GM12878 (cell line): Measurements from ENCODE around the gene PTPRN2. TPM values are rescaled to one million over a fixed set of nuclear protein-coding genes. Genes with fewer than 3 reads are reported as not detected.

Experiments used
- ATAC-seq: fragments of 200-7000 bp; cut with Tn5 transposase; 3 replicates; pipeline ENCODE4 v1.9.1; 2020; ENCODE audit warnings: mild to moderate bottlenecking, moderate library complexity
- BruUV-seq: library from RNA; stranded (reverse); fragments of 400-500 nt; replicated peaks from 2 replicates; lab custom pipeline; 2021; lab: Mats Ljungman, UMichigan
- CTCF ChIA-PET: fragments of 300-600 bp; sonication (Branson Sonifier 250); formaldehyde crosslinking; extraction: SDS; loops from one replicate; lab custom pipeline; 2021; ENCODE audit warnings: inconsistent platforms; lab: Yijun Ruan, JAX
- POLR2A ChIA-PET: fragments of 350-600 bp; formaldehyde crosslinking; extraction: SDS; loops from one replicate; lab custom pipeline; 2021; ENCODE audit warnings: inconsistent platforms; lab: Charles Lee
- RAD21 ChIA-PET: fragments of 300-600 bp; sonication (Branson Sonifier 250); formaldehyde crosslinking; loops from one replicate; lab custom pipeline; 2023; ENCODE audit warnings: antibody characterized with exemption; ENCODE audit not compliant: unreplicated experiment; lab: Charles Lee
- SMC1A ChIA-PET: fragments of 300-600 bp; sonication (Branson Sonifier 250); formaldehyde crosslinking; loops from one replicate; lab custom pipeline; 2023; ENCODE audit not compliant: unreplicated experiment, uncharacterized antibody; lab: Charles Lee
- DNase-seq: peaks from one replicate; pipeline ENCODE4 v3.0.0-alpha.2; 2011; ENCODE audit warnings: low read depth, low spot score
- FAIRE-seq: peaks from 3 replicates; lab custom pipeline; 2011; peaks lifted over from hg19 to GRCh38; lab: Jason Lieb, UNC
- H2AFZ ChIP-seq: 2 replicates; pipeline ENCODE4 v1.6.0; 2011; ENCODE audit warnings: low read depth, low read length, control low read depth; ENCODE audit not compliant: control insufficient read depth
- H3K27ac ChIP-seq: 2 replicates; pipeline ENCODE4 v1.5.1; 2011; ENCODE audit warnings: control low read depth; ENCODE audit not compliant: control insufficient read depth, insufficient read depth
- H3K27me3 ChIP-seq, 2 experiments: replicated peaks in 1 of 2; 2 replicates each; pipeline versions ENCODE4 v1.6.0 to v1.6.1; 2011; ENCODE audit warnings: low read length in 1 of 2; ENCODE audit not compliant: control insufficient read depth in 2 of 2, insufficient read depth in 2 of 2
- H3K36me3 ChIP-seq, 2 experiments: 2 replicates each; pipeline ENCODE4 v1.5.1; 2011; ENCODE audit warnings: low read length in 1 of 2; ENCODE audit not compliant: control insufficient read depth in 2 of 2, insufficient read depth in 2 of 2
- H3K4me1 ChIP-seq: 2 replicates; pipeline ENCODE4 v1.6.1; 2011; ENCODE audit warnings: mild to moderate bottlenecking, low read length, moderate library complexity, mixed read lengths; ENCODE audit not compliant: control insufficient read depth, insufficient read depth
- H3K4me2 ChIP-seq: 2 replicates; pipeline ENCODE4 v1.6.0; 2011; ENCODE audit warnings: control low read depth; ENCODE audit not compliant: control insufficient read depth, insufficient read depth
- H3K4me3 ChIP-seq: fragments of 200-600 bp; sonication (generic); 2 replicates; pipeline ENCODE4 v1.5.1; 2016
- H3K79me2 ChIP-seq: 2 replicates; pipeline ENCODE4 v1.6.0; 2011; ENCODE audit warnings: low read length; ENCODE audit not compliant: control insufficient read depth, insufficient read depth
- H3K9ac ChIP-seq: 2 replicates; pipeline ENCODE4 v1.8.0; 2011; ENCODE audit warnings: low read length, control low read depth, mixed read lengths; ENCODE audit not compliant: control insufficient read depth, insufficient read depth
- H3K9me3 ChIP-seq: replicated peaks from 3 replicates; pipeline ENCODE4 v1.5.1; 2011; ENCODE audit warnings: mild to moderate bottlenecking, low read length; ENCODE audit not compliant: control insufficient read depth, insufficient read depth
- H4K20me1 ChIP-seq: 2 replicates; pipeline ENCODE4 v1.6.0; 2011; ENCODE audit not compliant: control insufficient read depth, insufficient read depth
- HDAC6 ChIP-seq: fragments of 200-600 bp; sonication (generic); IDR thresholded peaks from one replicate; pipeline ENCODE4 v1.8.0; 2017; ENCODE audit warnings: antibody characterized with exemption; ENCODE audit not compliant: unreplicated experiment
- IKZF1 ChIP-seq: fragments of 450-650 bp; conservative IDR thresholded peaks from 2 replicates; pipeline ENCODE4 v1.6.1; 2017; ENCODE audit warnings: antibody characterized with exemption, mild to moderate bottlenecking
- KAT2A ChIP-seq: conservative IDR thresholded peaks from 2 replicates; pipeline ENCODE4 v1.6.1; 2011; ENCODE audit warnings: low read depth, low read length; ENCODE audit not compliant: control insufficient read depth
- MYC ChIP-seq: IDR thresholded peaks from 2 replicates; pipeline ENCODE4 v1.6.1; 2011; ENCODE audit warnings: mild to moderate bottlenecking, low read length, moderate library complexity, inconsistent platforms; ENCODE audit not compliant: insufficient read depth, insufficient replicate concordance, insufficient read length, severe bottlenecking
- SRF ChIP-seq, 2 experiments: IDR thresholded peaks; 2 replicates each; pipeline ENCODE4 v1.6.1; 2011; ENCODE audit warnings: low read depth in 2 of 2, low read length in 2 of 2, mild to moderate bottlenecking in 1 of 2, moderate library complexity in 1 of 2
- YBX1 ChIP-seq: fragments of 450-650 bp; IDR thresholded peaks from 2 replicates; pipeline ENCODE4 v1.6.1; 2016; ENCODE audit warnings: antibody characterized with exemption
- ZNF622 ChIP-seq: fragments of 450-650 bp; IDR thresholded peaks from 2 replicates; pipeline ENCODE4 v1.6.1; 2017; ENCODE audit warnings: mild to moderate bottlenecking, inconsistent platforms
- WGBS: methylation state at CpG from one replicate; pipeline ENCODE4 v1.1.6; 2016; ENCODE audit warnings: low lambda C conversion rate; ENCODE audit not compliant: insufficient replicate concordance, insufficient coverage; ENCODE audit errors: missing lambda C conversion rate; 5-methylcytosine and 5-hydroxymethylcytosine counted together
- in situ Hi-C: fragments of 300-500 bp; cut with MboI; formaldehyde crosslinking; loops from 9 replicates; pipeline ENCODE4 v1.14.3; 2018; ENCODE audit warnings: mixed read lengths
- intact Hi-C: fragments of 100-400 bp; cut with micrococcal nuclease; formaldehyde crosslinking; loops from one replicate; pipeline ENCODE4 v1.14.2; 2022; ENCODE audit not compliant: unreplicated experiment
- polyA plus RNA-seq, 11 experiments: library from polyadenylated mRNA; depleted of rRNA in 4 of 11; unstranded in 6 of 11; stranded (reverse) in 5 of 11; fragments of >200 nt; fragmentation: Nextera tagmentation in 4 of 11; fragmentation: Illumina TruSeq in 1 of 11; extraction: Ambion mirVana in 4 of 11; extraction: Trizol in 1 of 11; gene quantifications; 1 replicate in 1 of 11; 2 replicates in 10 of 11; pipeline versions ENCODE4 v1.2.1 to v1.2.3, GENCODE V29; 2011 to 2016; ENCODE audit warnings: inconsistent platforms in 2 of 11, missing spikeins in 2 of 11, low read depth in 1 of 11
- total RNA-seq, 4 experiments: library from RNA; depleted of rRNA in 3 of 4; stranded (reverse); fragments of >200 nt in 3 of 4; fragmentation: Illumina TruSeq in 1 of 4; extraction: Trizol in 1 of 4; gene quantifications; 2 replicates each; pipeline versions ENCODE4 v1.2.1 to v1.2.3, GENCODE V29; 2013 to 2021
- TF ChIP-seq, protein P1 (sequence below): fragments of 450-650 bp; IDR thresholded peaks from 2 replicates; pipeline ENCODE4 v1.6.1; 2018; ENCODE audit warnings: mild to moderate bottlenecking, low read depth, moderate library complexity; ENCODE audit not compliant: partially characterized antibody

Gene PTPRN2
- total and polyA plus RNA-seq, 10 of the 15 experiments (the other 5 are each of a cell fraction or from before 2014, with no cell fraction given), result 5.4 TPM; not detected in 9

DNA sequence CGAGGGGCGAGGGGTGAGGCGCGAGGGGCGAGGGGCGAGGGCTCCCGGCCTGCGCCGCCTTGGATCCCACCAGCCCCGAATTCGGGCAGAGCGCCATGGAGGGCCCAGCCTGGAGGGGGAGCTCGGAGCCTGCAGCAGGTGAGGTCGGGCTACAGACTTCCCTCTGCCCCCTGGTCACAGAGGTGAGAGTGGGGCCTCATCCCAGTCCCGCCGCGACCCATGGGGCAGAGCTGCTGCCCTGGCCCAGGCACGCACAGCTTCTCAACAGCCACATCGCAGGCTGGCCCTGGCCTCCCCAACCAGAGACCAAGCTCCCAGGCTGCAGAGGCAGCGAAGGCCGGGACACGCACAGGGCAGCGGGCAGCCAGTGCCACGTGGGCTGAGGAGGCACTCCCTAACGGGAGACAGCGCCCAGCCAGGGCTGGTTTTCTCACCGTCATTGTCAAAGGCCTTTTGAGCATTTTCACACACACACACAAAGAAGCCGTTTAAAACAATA is 191.8 kb downstream of the PTPRN2 start:
- Histone ChIP-seq H3K9ac (no peak overlapping the region), H3K36me3 (no peaks in the 10 kb centered on the region), H3K27ac (no peak overlapping the region), H3K79me2 (no peaks in the 10 kb centered on the region), H4K20me1 (no peaks in the 10 kb centered on the region), H3K9me3 (no peaks in the 10 kb centered on the region; the same call in 2 of the 3 replicates), H2AFZ (no peak overlapping the region), H3K27me3 (no peaks in the 10 kb centered on the region), H3K4me3 (no peak overlapping the region), H3K4me1 (no peaks in the 10 kb centered on the region)
- DNase-seq, result no peak
- POLR2A ChIA-PET, result no interaction called here
- in situ Hi-C loops, result no loop called here
- no TSS peak for BruUV-seq
- no peak for ATAC-seq
- FAIRE-seq, result no peak
- CTCF ChIA-PET, result no interaction called here
- WGBS, result 86% methylated on average over 18 of the region's 28 CpGs
- intact Hi-C loops, result no loop called here
- SMC1A ChIA-PET, result no interaction called here
- RAD21 ChIA-PET, result no interaction called here
- TF ChIP-seq IKZF1 (no peak), SRF (IDR thresholded peaks at IDR 0.05; ENCODE audit: low read depth in 2 of 2, low read length in 2 of 2) (no peak), YBX1 (no peak), KAT2A (no peak), ZNF622 (no peak), HDAC6 (no peak), MYC (no peak)
- TF ChIP-seq, protein P1, sequence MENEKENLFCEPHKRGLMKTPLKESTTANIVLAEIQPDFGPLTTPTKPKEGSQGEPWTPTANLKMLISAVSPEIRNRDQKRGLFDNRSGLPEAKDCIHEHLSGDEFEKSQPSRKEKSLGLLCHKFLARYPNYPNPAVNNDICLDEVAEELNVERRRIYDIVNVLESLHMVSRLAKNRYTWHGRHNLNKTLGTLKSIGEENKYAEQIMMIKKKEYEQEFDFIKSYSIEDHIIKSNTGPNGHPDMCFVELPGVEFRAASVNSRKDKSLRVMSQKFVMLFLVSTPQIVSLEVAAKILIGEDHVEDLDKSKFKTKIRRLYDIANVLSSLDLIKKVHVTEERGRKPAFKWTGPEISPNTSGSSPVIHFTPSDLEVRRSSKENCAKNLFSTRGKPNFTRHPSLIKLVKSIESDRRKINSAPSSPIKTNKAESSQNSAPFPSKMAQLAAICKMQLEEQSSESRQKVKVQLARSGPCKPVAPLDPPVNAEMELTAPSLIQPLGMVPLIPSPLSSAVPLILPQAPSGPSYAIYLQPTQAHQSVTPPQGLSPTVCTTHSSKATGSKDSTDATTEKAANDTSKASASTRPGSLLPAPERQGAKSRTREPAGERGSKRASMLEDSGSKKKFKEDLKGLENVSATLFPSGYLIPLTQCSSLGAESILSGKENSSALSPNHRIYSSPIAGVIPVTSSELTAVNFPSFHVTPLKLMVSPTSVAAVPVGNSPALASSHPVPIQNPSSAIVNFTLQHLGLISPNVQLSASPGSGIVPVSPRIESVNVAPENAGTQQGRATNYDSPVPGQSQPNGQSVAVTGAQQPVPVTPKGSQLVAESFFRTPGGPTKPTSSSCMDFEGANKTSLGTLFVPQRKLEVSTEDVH, result no peak
- TF ChIP-seq, all 136 proteins: peak for 0
- H3K4me2 ChIP-seq, result no peak overlapping the region
